ENCODE measurements around the gene FBXO8.

Gene FBXO8

GRCh38 chr4:174204164-174204831, 79.2 kb downstream of the FBXO8 start:
- no peak for DNase-seq

- DNase-seq, result no peak
These were observed 81.6 kb downstream of the FBXO8 start for GRCh38 chr4:174201871-174202270.

DNA sequence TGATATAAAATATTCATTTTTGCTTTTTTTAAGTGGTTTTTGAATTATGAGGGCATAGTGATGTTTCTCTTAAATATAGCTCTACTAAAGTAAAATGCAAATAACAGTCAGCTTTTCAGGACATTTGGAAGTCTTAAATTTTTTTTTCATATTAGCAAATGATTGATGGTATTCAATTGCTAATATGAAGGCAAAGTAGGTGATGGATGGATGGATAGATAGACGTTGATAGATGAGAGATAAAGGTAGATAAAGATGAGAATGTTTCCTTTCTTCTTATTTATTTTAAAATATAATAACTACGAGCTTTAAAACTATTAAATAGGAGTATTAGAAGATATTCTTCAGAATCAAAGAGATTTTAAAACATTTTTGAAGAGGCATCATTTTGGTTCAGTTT, 83.7 kb downstream of the FBXO8 start:
- DNase-seq, result no peak

DNA sequence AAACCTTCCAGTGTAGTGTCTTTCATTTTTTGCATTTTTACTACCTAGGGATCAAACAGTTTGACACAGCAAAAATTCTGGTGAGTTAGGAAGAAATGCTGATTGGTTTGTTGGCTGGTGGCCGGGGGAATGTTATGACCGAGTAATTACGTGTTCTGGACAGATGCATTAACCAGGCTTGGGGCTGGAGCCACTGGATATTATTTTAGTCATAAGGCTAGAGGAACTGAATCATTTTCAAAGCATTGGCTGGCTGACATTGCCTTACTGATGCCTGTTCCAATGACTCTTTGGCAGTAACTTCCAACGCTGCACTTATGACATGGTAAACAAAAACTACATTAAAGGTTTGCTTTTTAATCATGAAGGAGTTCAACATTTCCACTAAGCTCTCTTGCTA, 84.6 kb downstream of the FBXO8 start:
- no peak for DNase-seq

- DNase-seq, result no peak
These were observed 85.1 kb downstream of the FBXO8 start for GRCh38 chr4:174198396-174198795.

DNA sequence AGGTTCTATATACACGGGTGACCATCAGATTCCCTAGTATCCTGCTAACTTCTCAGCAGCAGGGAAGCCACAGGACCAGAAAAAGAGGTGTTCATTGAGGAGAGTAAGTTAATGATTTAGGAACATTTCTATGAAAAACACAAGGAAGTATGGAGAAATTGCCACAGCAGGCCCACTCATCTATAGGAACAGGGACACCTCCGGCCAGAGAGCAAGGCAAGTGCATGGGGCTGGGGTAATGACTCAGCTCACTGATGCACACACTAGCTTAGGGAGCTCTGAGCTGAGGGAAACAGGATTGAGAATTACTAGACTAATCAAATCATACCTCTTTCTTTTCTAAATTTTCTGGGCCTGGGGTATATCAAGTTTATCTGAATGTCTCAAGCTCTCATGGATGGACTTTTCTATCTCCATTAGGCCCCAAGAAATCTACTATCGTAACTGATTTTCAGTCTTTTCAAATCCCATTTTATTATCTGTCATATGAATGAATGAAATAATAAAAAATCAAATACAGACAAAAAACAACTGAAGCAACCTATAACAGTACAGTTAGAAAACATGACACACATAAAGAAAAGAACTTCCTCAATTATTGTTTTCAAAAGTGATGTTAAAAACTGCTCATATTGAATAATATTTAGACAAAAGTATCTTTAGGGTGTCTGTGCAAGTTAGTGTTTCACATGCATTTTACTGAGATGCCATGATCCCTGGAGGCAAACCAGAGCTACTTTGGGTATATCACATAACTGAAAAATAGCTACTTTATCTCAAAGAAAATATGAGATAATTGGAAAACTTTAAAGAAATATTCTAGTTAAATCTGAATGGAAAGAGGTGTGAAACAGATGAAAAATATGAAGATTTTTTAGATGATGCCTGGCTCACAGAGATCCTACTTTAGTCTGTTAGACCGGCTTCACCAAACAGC, 89.8 kb downstream of the FBXO8 start:
- no peak for DNase-seq

DNA sequence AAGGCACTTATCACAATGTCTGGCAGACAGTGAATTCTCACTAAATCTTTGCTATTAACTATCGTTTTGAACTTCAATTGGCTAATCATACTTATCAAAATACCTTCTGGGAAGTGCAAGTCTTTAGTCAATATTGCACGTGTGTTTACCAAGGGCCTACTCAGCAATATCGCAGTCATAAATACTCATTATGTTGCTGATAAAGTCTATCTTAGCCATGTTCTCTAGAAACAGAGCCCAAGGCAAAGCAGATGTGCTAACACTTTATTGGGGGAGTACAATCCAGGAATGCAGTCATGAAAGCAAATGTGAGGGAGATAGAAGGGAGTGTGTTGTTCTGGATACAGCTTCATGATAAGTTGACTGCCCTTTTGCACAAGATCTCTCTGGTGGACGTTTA, 90.5 kb downstream of the FBXO8 start:
- DNase-seq, result no peak

DNA sequence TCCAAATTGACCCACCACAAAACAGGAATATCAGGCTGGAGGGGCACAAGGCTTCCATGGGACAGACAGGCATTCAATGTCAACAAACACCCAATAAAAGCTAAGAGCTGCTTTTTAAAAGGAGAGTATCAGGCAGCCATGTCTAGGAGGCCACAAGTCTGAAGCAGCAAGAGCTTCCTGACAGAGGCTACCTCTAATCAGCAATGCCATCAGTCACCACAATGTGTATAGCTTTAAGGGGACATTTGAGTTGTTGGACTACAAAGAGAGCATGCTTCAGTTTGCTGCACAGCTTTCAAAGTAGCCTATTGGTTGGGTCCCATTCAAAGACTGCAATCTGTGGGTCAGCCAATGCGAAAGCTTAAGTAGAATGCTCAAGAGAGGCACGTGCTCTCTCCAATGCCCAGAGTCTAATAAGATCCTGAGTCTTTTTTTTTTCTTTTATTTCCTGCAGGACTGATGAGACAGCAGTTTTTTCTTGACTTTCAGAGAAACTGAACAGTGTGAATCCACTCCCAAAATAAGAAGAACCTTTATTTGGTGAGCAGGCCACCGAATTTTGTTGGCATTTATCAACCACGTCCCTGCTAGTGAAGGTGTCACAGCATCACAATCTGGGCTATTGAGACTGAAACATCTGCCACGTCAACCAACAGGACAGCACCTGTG, 92.5 kb downstream of the FBXO8 start:
- no peak for DNase-seq

- DNase-seq, result no peak
These were observed 94.0 kb downstream of the FBXO8 start for GRCh38 chr4:174189392-174190015.
